H1 (cell line): ENCODE results near the gene ARF3. TPM values are rescaled to one million over a fixed set of nuclear protein-coding genes. Genes with fewer than 3 reads are reported as not detected.

Experiments
- CTCF ChIA-PET: fragments of 300-600 bp; sonication (Branson Sonifier 250); formaldehyde crosslinking; loops from one replicate; lab custom pipeline; 2021; ENCODE audit not compliant: partially characterized antibody; lab: Charles Lee
- POLR2A ChIA-PET: fragments of 300-600 bp; sonication (Branson Sonifier 250); formaldehyde crosslinking; loops from one replicate; lab custom pipeline; 2021; ENCODE audit warnings: inconsistent platforms; ENCODE audit not compliant: partially characterized antibody; lab: Charles Lee
- DNase-seq, 2 experiments: peaks; one replicate each; pipeline versions ENCODE4 v3.0.0 to v3.0.0-alpha.2; 2010 to 2022; ENCODE audit warnings: low spot score in 2 of 2, low read depth in 1 of 2, mixed read lengths in 1 of 2
- FAIRE-seq: peaks from 2 replicates; lab custom pipeline; 2011; peaks lifted over from hg19 to GRCh38; lab: Jason Lieb, UNC
- H2AFZ ChIP-seq: 2 replicates; pipeline ENCODE4 v1.8.1; 2012; ENCODE audit warnings: low read length, inconsistent platforms
- H2AK5ac ChIP-seq: 2 replicates; pipeline ENCODE4 v1.6.1; 2013; ENCODE audit warnings: low read depth, low read length
- H2BK120ac ChIP-seq: replicated peaks from 2 replicates; pipeline ENCODE3; 2013; ENCODE audit warnings: low read depth, low read length, inconsistent platforms
- H2BK12ac ChIP-seq: 2 replicates; pipeline ENCODE4 v1.6.1; 2013; ENCODE audit warnings: low read depth, low read length
- H2BK15ac ChIP-seq: 2 replicates; pipeline ENCODE4 v1.6.1; 2013; ENCODE audit warnings: low read length
- H2BK20ac ChIP-seq: 2 replicates; pipeline ENCODE4 v1.6.1; 2013; ENCODE audit warnings: low read length
- H2BK5ac ChIP-seq: 2 replicates; pipeline ENCODE4 v1.6.1; 2013; ENCODE audit warnings: low read depth, low read length
- H3K14ac ChIP-seq: 2 replicates; pipeline ENCODE4 v1.6.1; 2013; ENCODE audit warnings: inconsistent platforms; ENCODE audit not compliant: insufficient read length
- H3K18ac ChIP-seq: 2 replicates; pipeline ENCODE4 v1.6.1; 2013; ENCODE audit warnings: low read length; ENCODE audit errors: extremely low read depth
- H3K23ac ChIP-seq: 2 replicates; pipeline ENCODE4 v1.6.1; 2013; ENCODE audit warnings: inconsistent platforms; ENCODE audit not compliant: insufficient read length
- H3K23me2 ChIP-seq: 2 replicates; pipeline ENCODE4 v1.6.1; 2013; ENCODE audit warnings: low read depth, low read length
- H3K27ac ChIP-seq: 2 replicates; pipeline ENCODE4 v1.6.1; 2011; ENCODE audit warnings: low read depth, low read length, inconsistent platforms
- H3K27me3 ChIP-seq, 4 experiments: replicated peaks in 1 of 4; 1 replicate in 1 of 4; 2 replicates in 3 of 4; pipeline versions ENCODE4 v1.6.1 to v1.8.1; 2011 to 2013; ENCODE audit warnings: low read length in 3 of 4, mild to moderate bottlenecking in 3 of 4, inconsistent platforms in 2 of 4, mixed read lengths in 2 of 4, moderate library complexity in 1 of 4; ENCODE audit not compliant: control insufficient read depth in 3 of 4, insufficient read depth in 3 of 4; ENCODE audit errors: extremely low read depth in 1 of 4
- H3K36me3 ChIP-seq, 4 experiments: 2 replicates each; pipeline versions ENCODE4 v1.6.1 to v1.8.1; 2011 to 2013; ENCODE audit warnings: mild to moderate bottlenecking in 4 of 4, low read length in 3 of 4, moderate library complexity in 2 of 4, control low read depth in 1 of 4, inconsistent platforms in 1 of 4; ENCODE audit not compliant: insufficient read depth in 4 of 4, control insufficient read depth in 2 of 4
- H3K4ac ChIP-seq: replicated peaks from 2 replicates; pipeline ENCODE3; 2013; ENCODE audit warnings: low read length, low read depth, mixed read lengths, inconsistent platforms; ENCODE audit not compliant: insufficient read length
- H3K4me1 ChIP-seq, 4 experiments: replicated peaks in 1 of 4; 1 replicate in 1 of 4; 2 replicates in 3 of 4; pipeline versions ENCODE4 v1.6.1 to v1.8.1; 2011 to 2013; ENCODE audit warnings: low read length in 3 of 4, inconsistent platforms in 2 of 4, mixed read lengths in 1 of 4; ENCODE audit not compliant: insufficient read depth in 4 of 4, control insufficient read depth in 3 of 4
- H3K4me2 ChIP-seq, 2 experiments: 2 replicates each; pipeline versions ENCODE4 v1.6.1 to v1.8.1; 2011 to 2013; ENCODE audit warnings: low read depth in 2 of 2, low read length in 2 of 2, control low read depth in 1 of 2, inconsistent platforms in 1 of 2, mild to moderate bottlenecking in 1 of 2; ENCODE audit not compliant: insufficient read depth in 1 of 2
- H3K4me3 ChIP-seq, 4 experiments: fragments of 200-600, 300-600 bp in 1 of 4; sonication (generic), shearing (Covaris generic), sonication (Bioruptor Twin) in 1 of 4; 2 replicates each; pipeline versions ENCODE4 v1.5.1 to v1.8.1; 2011 to 2016; ENCODE audit warnings: low read length in 4 of 4, low read depth in 3 of 4, control low read depth in 2 of 4, inconsistent platforms in 2 of 4, mild to moderate bottlenecking in 2 of 4, mixed read lengths in 1 of 4, moderate library complexity in 1 of 4; ENCODE audit not compliant: insufficient read depth in 2 of 4; ENCODE audit errors: extremely low read depth in 1 of 4
- H3K56ac ChIP-seq: replicated peaks from 2 replicates; pipeline ENCODE3; 2013; ENCODE audit warnings: low read depth, mild to moderate bottlenecking, mixed read lengths, low read length, inconsistent platforms; ENCODE audit not compliant: insufficient read length
- H3K79me1 ChIP-seq: 2 replicates; pipeline ENCODE4 v1.6.1; 2013; ENCODE audit warnings: low read depth, low read length, control low read depth
- H3K79me2 ChIP-seq, 2 experiments: 2 replicates each; pipeline versions ENCODE4 v1.6.1 to v1.8.1; 2012 to 2013; ENCODE audit warnings: low read length in 2 of 2, mild to moderate bottlenecking in 2 of 2, inconsistent platforms in 1 of 2; ENCODE audit not compliant: insufficient read depth in 2 of 2, control insufficient read depth in 1 of 2
- H3K9ac ChIP-seq, 4 experiments: replicated peaks in 1 of 4; 1 replicate in 1 of 4; 2 replicates in 3 of 4; pipeline versions ENCODE4 v1.6.1 to v1.8.1; 2011 to 2013; ENCODE audit warnings: low read depth in 3 of 4, low read length in 3 of 4, control low read depth in 2 of 4, mild to moderate bottlenecking in 2 of 4, moderate library complexity in 2 of 4, inconsistent platforms in 1 of 4; ENCODE audit errors: extremely low read depth in 1 of 4
- H3K9me3 ChIP-seq, 2 experiments: 2 replicates each; pipeline versions ENCODE4 v1.6.1 to v1.8.1; 2012 to 2013; ENCODE audit warnings: mild to moderate bottlenecking in 2 of 2, moderate library complexity in 2 of 2, control low read depth in 1 of 2, inconsistent platforms in 1 of 2, low read depth in 1 of 2, low read length in 1 of 2, mixed read lengths in 1 of 2; ENCODE audit not compliant: insufficient read depth in 2 of 2
- H4K20me1 ChIP-seq, 2 experiments: replicated peaks in 1 of 2; 2 replicates each; pipeline versions ENCODE3 to v1.8.1; 2011 to 2013; ENCODE audit warnings: inconsistent platforms in 2 of 2, low read length in 2 of 2, mild to moderate bottlenecking in 1 of 2; ENCODE audit not compliant: insufficient read depth in 2 of 2, control insufficient read depth in 1 of 2
- H4K5ac ChIP-seq: 2 replicates; pipeline ENCODE4 v1.6.1; 2013; ENCODE audit warnings: low read length, low read depth, mixed read lengths, inconsistent platforms; ENCODE audit not compliant: insufficient read length
- H4K8ac ChIP-seq: 2 replicates; pipeline ENCODE4 v1.8.0; 2013; ENCODE audit warnings: mild to moderate bottlenecking, moderate library complexity, low read length, inconsistent platforms; ENCODE audit not compliant: insufficient read depth; ENCODE audit errors: extremely low read depth
- H4K91ac ChIP-seq: replicated peaks from 2 replicates; pipeline ENCODE3; 2013; ENCODE audit warnings: low read length, mixed read lengths, inconsistent platforms; ENCODE audit not compliant: insufficient read length
- BRCA1 ChIP-seq: IDR thresholded peaks from 2 replicates; pipeline ENCODE4 v1.6.1; 2012; ENCODE audit warnings: low read depth, low read length, improper control_type of control experiment
- CEBPB ChIP-seq: IDR thresholded peaks from 2 replicates; pipeline ENCODE4 v1.6.1; 2012; ENCODE audit warnings: low read depth, low read length
- EGR1 ChIP-seq: IDR thresholded peaks from 2 replicates; pipeline ENCODE4 v1.6.1; 2011; ENCODE audit warnings: low read depth, low read length, borderline replicate concordance
- GABPA ChIP-seq: IDR thresholded peaks from 2 replicates; pipeline ENCODE4 v1.6.1; 2011; ENCODE audit warnings: mild to moderate bottlenecking, low read length, moderate library complexity, borderline replicate concordance; ENCODE audit not compliant: insufficient read depth
- KDM1A ChIP-seq: fragments of 200-600, 300-600 bp; sonication (generic); IDR thresholded peaks from 2 replicates; pipeline ENCODE4 v1.7.1; 2016; ENCODE audit warnings: mild to moderate bottlenecking, low read length, borderline replicate concordance
- KDM5A ChIP-seq: fragments of 200-600 bp; IDR thresholded peaks from 2 replicates; pipeline ENCODE4 v1.7.1; 2012; ENCODE audit warnings: mild to moderate bottlenecking, low read length, inconsistent platforms, mixed read lengths
- SRF ChIP-seq: IDR thresholded peaks from 2 replicates; pipeline ENCODE4 v1.6.1; 2011; ENCODE audit warnings: mild to moderate bottlenecking, low read depth, low read length, moderate library complexity
- WGBS, 2 experiments: shearing (Covaris generic) in 1 of 2; methylation state at CpG; one replicate each; pipeline versions ENCODE4 v1.1.6 to v1.1.7; 2013 to 2015; ENCODE audit warnings: low lambda C conversion rate in 2 of 2, mixed read lengths in 2 of 2, inconsistent platforms in 1 of 2, low coverage in 1 of 2, missing lambda C conversion rate in 1 of 2; ENCODE audit not compliant: insufficient replicate concordance in 2 of 2, insufficient coverage in 1 of 2, insufficient read length in 1 of 2; ENCODE audit errors: extremely low coverage in 1 of 2, missing lambda C conversion rate in 1 of 2; 5-methylcytosine and 5-hydroxymethylcytosine counted together
- polyA plus RNA-seq, 7 experiments: library from polyadenylated mRNA; depleted of rRNA in 3 of 7; stranded (reverse) in 5 of 7; unstranded in 2 of 7; fragments of >200 nt in 5 of 7; fragments of 200-250 nt in 2 of 7; gene quantifications; 1 replicate in 5 of 7; 2 replicates in 1 of 7; 4 replicates in 1 of 7; pipeline versions ENCODE4 v1.2.1 to v1.2.3, GENCODE V29; 2011 to 2013; ENCODE audit warnings: missing spikeins in 2 of 7, mixed read lengths in 2 of 7
- total RNA-seq: library from RNA; stranded (reverse); fragmentation: NEBNext Ultra II Directional; extraction: Animal tissue kit (Norgen Biotek cat#: 25700); gene quantifications from 2 replicates; pipeline ENCODE4 v1.2.1, GENCODE V29; 2021
- TF ChIP-seq, protein P1 (sequence below): IDR thresholded peaks from 2 replicates; pipeline ENCODE4 v1.6.1; 2011; ENCODE audit warnings: low read depth, mild to moderate bottlenecking, low read length; ENCODE audit not compliant: insufficient read depth
- TF ChIP-seq, protein P2 (sequence below): IDR thresholded peaks from 2 replicates; pipeline ENCODE4 v1.6.1; 2012; ENCODE audit warnings: inconsistent platforms

Gene ARF3
- total and polyA plus RNA-seq, 2 of the 8 experiments (the other 6 are each of a cell fraction or from before 2014, with no cell fraction given), result 231 to 250 TPM

DNA sequence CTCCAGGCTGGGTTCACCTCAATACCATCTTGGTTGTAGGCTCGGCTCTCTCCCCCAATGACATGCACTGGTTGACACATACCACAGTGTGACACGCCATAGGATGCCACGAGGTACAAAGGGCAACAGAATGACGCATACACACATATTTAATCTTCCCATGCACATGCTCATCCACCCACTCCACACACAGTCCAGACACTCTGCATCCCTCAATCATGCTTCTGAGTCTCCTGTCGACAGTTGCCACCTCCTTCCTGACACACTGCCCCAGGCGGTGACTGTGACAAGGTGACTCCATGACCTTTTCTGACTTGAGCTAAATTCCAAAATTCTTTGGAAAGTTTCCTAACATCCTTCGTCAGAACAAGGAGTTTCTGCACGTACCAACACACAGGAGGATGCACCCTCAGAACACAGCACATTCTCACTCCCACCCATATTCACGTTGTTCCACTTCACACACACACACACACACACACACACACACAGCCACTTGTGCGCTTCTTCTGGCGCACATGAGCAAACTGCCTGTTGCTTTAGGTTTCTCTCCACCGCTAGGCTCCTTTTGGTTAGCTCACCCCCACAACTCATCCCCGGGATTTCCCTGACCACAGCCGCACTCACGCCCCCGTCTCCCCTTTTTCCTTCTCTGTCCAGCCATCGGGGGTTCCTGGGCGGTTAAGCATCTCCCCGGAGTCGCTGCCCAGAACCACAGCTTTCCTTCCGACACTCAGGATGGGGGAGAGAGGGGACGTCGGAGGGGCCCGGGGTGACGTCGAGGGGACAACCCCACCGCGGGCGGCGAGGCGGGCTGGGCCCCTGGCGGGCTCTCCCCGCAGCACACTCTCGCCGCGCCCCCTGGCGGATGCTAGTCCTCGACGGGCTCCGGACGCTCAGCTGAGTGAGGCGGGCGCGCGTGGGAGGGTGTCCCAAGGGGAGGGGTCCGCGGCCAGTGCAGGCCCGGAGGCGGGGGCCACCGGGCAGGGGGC lies 20.3 kb upstream of the ARF3 start:
- Histone ChIP-seq H3K4me3 (peak overlapping the region in 3 of 4 experiments; percentile 16 to 57 (median 26); a peak in 4 of 8 replicates), H3K14ac (no peak overlapping the region), H3K79me1 (no peaks in the 10 kb centered on the region), H4K8ac (peak overlapping the region; percentile 51), H4K5ac (no peak overlapping the region), H2BK120ac (no peak overlapping the region), H2AK5ac (peak overlapping the region; percentile 91), H2BK20ac (peak overlapping the region; percentile 35; the same call in 1 of the 2 replicates), H3K23ac (no peak overlapping the region), H3K56ac (no peak overlapping the region), H3K36me3 (peaks cover 0 to 6% (median 0%) of the 10 kb centered on the region in 4 experiments; a peak in 1 of 8 replicates), H3K4me2 (peak overlapping the region; percentile 65; a peak in 3 of 4 replicates), H3K27ac (no peak overlapping the region), H2BK12ac (peak overlapping the region; percentile 6; the same call in 1 of the 2 replicates), H2BK15ac (peak overlapping the region; percentile 72; the same call in 1 of the 2 replicates), H4K91ac (no peak overlapping the region), H3K4me1 (peaks cover 0 to 39% (median 30%) of the 10 kb centered on the region in 4 experiments; a peak in 6 of 7 replicates), H4K20me1 (peaks cover 8 to 14% of the 10 kb centered on the region in 2 experiments), H3K23me2 (peaks cover 15% of the 10 kb centered on the region), H3K79me2 (no peaks in the 10 kb centered on the region), H2AFZ (no peak overlapping the region), H3K4ac (no peak overlapping the region), H2BK5ac (no peak overlapping the region), H3K9me3 (no peaks in the 10 kb centered on the region), H3K18ac (no peak overlapping the region), H3K27me3 (peaks cover 78 to 99% (median 96%) of the 10 kb centered on the region in 4 experiments), H3K9ac (no peak overlapping the region)
- no peak for FAIRE-seq
- ChIA-PET POLR2A (interaction anchor here (1.3 to 4.3 kb wide), 4 partner anchors 9 to 112 kb away, joined by 3 to 21 read pairs (median 6); partner anchors contain the start of gene RND1), CTCF (interaction anchor here (0.6 to 40.8 kb wide), 32 partner anchors 7 to 365 kb away, joined by 3 to 1336 read pairs (median 4); partner anchors contain the start of genes ARF3, DDN, DDX23 and FKBP11)
- 38% methylated on average over 20 of the region's 50 CpGs; no CpG with 5 or more reads in 1 of the 2 experiments for WGBS, 2 experiments
- peak in 1 of 2 experiments; percentile 88 for DNase-seq
- TF ChIP-seq BRCA1 (no peak), SRF (no peak), KDM1A (0 out of 2 replicates have a peak, but pooled peaks have one; percentile 55), CEBPB (no peak), EGR1 (0 out of 2 replicates have a peak, but pooled peaks have one; percentile 20), KDM5A (no peak), GABPA (no peak)
- TF ChIP-seq, protein P1, sequence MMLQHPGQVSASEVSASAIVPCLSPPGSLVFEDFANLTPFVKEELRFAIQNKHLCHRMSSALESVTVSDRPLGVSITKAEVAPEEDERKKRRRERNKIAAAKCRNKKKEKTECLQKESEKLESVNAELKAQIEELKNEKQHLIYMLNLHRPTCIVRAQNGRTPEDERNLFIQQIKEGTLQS, result 0 out of 2 replicates have a peak, but pooled peaks have one; percentile 20
- TF ChIP-seq, protein P2, sequence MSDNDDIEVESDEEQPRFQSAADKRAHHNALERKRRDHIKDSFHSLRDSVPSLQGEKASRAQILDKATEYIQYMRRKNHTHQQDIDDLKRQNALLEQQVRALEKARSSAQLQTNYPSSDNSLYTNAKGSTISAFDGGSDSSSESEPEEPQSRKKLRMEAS, result 0 out of 2 replicates have a peak, but pooled peaks have one; percentile 32
